Tibial nerve (tissue), 3 donors: Measurements from ENCODE around the gene ZNRF3.

Experiments
- CTCF ChIP-seq, 5 experiments: fragments of 200-600 bp in 3 of 5; fragments of 450-650 bp in 2 of 5; sonication (generic) in 3 of 5; IDR thresholded peaks; one replicate each; pipeline ENCODE4 v1.5.1; 2016 to 2019; ENCODE audit warnings: antibody characterized with exemption in 5 of 5, mild to moderate bottlenecking in 3 of 5, moderate library complexity in 2 of 5
- POLR2A ChIP-seq, 2 donors: fragments of 450-650 bp; IDR thresholded peaks; one replicate each; pipeline ENCODE4 v1.6.1; 2017; ENCODE audit warnings: antibody characterized with exemption in 2 of 2, mild to moderate bottlenecking in 2 of 2, moderate library complexity in 2 of 2

- TF ChIP-seq CTCF (IDR thresholded peaks at IDR 0.05) (no peak), POLR2A (IDR thresholded peaks at IDR 0.05) (no peak)
Observed at GRCh38 chr22:28869736-28870135, 13.6 kb upstream of the ZNRF3 start.
